Loucy (cell line): Measurements from ENCODE around the gene SDK1.

Experiments
- EZH2phosphoT487 ChIP-seq: fragments of 200-600 bp; IDR thresholded peaks from 2 replicates; pipeline ENCODE4 v1.6.1; 2018; ENCODE audit warnings: antibody characterized with exemption, mild to moderate bottlenecking, moderate library complexity, borderline replicate concordance
- TF ChIP-seq, protein P1 (sequence below): fragments of 200-600 bp; sonication (generic); conservative IDR thresholded peaks from 2 replicates; pipeline ENCODE4 v1.5.1; 2014; ENCODE audit warnings: mild to moderate bottlenecking, antibody characterized with exemption, low read length

DNA sequence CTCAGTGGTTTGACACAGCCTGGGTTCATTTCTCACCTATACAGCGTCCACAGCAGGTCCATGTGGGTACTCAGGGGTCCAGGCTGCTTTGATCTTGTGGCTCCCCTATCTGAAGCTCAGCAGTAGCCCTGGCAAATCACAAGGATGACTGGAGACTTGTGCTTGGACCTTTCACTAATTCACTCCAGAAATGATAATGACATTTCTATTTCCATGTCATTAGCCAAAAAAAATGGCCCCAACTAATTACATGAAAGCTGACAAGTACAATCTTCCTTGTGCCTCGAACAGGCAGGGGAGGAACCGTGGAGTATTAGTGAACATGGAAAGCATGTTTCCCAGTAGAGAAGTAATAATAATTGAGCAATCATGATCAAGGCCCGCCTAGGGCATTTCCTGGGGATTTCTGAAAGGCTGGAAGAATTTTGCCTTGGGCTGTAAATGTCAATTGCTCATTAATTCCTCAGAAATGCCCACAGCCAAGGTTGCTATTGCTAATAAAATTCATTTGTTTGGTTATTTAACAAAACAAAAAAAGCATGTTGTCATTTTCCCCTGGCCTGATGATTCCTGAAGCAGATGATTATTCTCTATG is 586.1 kb downstream of the SDK1 start:
- TF ChIP-seq, protein P1, sequence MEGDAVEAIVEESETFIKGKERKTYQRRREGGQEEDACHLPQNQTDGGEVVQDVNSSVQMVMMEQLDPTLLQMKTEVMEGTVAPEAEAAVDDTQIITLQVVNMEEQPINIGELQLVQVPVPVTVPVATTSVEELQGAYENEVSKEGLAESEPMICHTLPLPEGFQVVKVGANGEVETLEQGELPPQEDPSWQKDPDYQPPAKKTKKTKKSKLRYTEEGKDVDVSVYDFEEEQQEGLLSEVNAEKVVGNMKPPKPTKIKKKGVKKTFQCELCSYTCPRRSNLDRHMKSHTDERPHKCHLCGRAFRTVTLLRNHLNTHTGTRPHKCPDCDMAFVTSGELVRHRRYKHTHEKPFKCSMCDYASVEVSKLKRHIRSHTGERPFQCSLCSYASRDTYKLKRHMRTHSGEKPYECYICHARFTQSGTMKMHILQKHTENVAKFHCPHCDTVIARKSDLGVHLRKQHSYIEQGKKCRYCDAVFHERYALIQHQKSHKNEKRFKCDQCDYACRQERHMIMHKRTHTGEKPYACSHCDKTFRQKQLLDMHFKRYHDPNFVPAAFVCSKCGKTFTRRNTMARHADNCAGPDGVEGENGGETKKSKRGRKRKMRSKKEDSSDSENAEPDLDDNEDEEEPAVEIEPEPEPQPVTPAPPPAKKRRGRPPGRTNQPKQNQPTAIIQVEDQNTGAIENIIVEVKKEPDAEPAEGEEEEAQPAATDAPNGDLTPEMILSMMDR, result no peak
- TF ChIP-seq EZH2phosphoT487, result no peak
